K562 (cell line): ENCODE data around the gene XPOT. TPM values are rescaled to one million over a fixed set of nuclear protein-coding genes. Genes with fewer than 3 reads are reported as not detected.

Source experiments
- ATAC-seq: fragments of 200-7000 bp; cut with Tn5 transposase; 3 replicates; pipeline ENCODE4 v1.9.1; 2020; ENCODE audit warnings: moderate library complexity
- BruUV-seq: library from RNA; stranded (reverse); fragments of 400-500 nt; replicated peaks from 2 replicates; lab custom pipeline; 2021; lab: Mats Ljungman, UMichigan
- CTCF ChIA-PET: fragments of 300-600 bp; formaldehyde crosslinking; extraction: SDS; loops from one replicate; lab custom pipeline; 2021; ENCODE audit warnings: low intra/inter-chr PET ratio; lab: Yijun Ruan, JAX
- POLR2A ChIA-PET: fragments of 300-600, 350-650 bp; sonication (Branson Sonifier 250); formaldehyde crosslinking; extraction: SDS; loops from one replicate; lab custom pipeline; 2021; ENCODE audit warnings: antibody characterized with exemption, inconsistent platforms; lab: Yijun Ruan, JAX
- DNase-seq, 4 experiments: peaks; one replicate each; pipeline versions ENCODE4 v3.0.0 to v3.0.0-alpha.2; 2011 to 2018; ENCODE audit warnings: low spot score in 3 of 4, mixed read lengths in 3 of 4; ENCODE audit errors: extremely low read depth in 1 of 4
- FAIRE-seq: peaks from 2 replicates; lab custom pipeline; 2011; peaks lifted over from hg19 to GRCh38; lab: Jason Lieb, UNC
- H2AFZ ChIP-seq: 2 replicates; pipeline ENCODE4 v1.6.0; 2011; ENCODE audit warnings: low read depth, low read length, control low read depth, inconsistent platforms
- H3K27ac ChIP-seq: fragments of 200-600 bp; 3 replicates; pipeline ENCODE4 v1.8.0; 2011; ENCODE audit warnings: low read depth, mild to moderate bottlenecking, control low read depth, inconsistent platforms, low read length, moderate library complexity, mixed read lengths; ENCODE audit errors: extremely low read depth
- H3K27me3 ChIP-seq, 2 experiments: fragments of 300-600 bp in 1 of 2; 2 replicates in 1 of 2; 3 replicates in 1 of 2; pipeline versions ENCODE4 v1.6.0 to v1.8.0; 2011; ENCODE audit warnings: inconsistent platforms in 2 of 2, low read length in 2 of 2, mild to moderate bottlenecking in 1 of 2, mixed read lengths in 1 of 2, moderate library complexity in 1 of 2; ENCODE audit not compliant: control insufficient read depth in 2 of 2, insufficient read depth in 2 of 2
- H3K36me3 ChIP-seq: fragments of 300-600 bp; 3 replicates; pipeline ENCODE4 v1.8.0; 2011; ENCODE audit warnings: mild to moderate bottlenecking, low read length, inconsistent platforms; ENCODE audit not compliant: control insufficient read depth, insufficient read depth
- H3K4me1 ChIP-seq, 2 experiments: fragments of 200-600 bp in 1 of 2; replicated peaks in 1 of 2; 2 replicates in 1 of 2; 3 replicates in 1 of 2; pipeline versions ENCODE4 v1.5.1 to v1.8.0; 2011; ENCODE audit warnings: inconsistent platforms in 2 of 2, low read length in 2 of 2, mild to moderate bottlenecking in 1 of 2, mixed read lengths in 1 of 2, moderate library complexity in 1 of 2; ENCODE audit not compliant: control insufficient read depth in 2 of 2, insufficient read depth in 2 of 2
- H3K4me2 ChIP-seq: 2 replicates; pipeline ENCODE4 v1.6.1; 2011; ENCODE audit warnings: low read length, control low read depth, inconsistent platforms, mixed read lengths; ENCODE audit not compliant: insufficient read depth
- H3K4me3 ChIP-seq: fragments of 200-600 bp; sonication (generic), shearing (Covaris generic); 2 replicates; pipeline ENCODE4 v1.5.1; 2016; ENCODE audit warnings: control low read depth, inconsistent platforms
- H3K79me2 ChIP-seq: fragments of 200-600 bp; 3 replicates; pipeline ENCODE4 v1.8.0; 2011; ENCODE audit warnings: low read length, inconsistent platforms; ENCODE audit not compliant: control insufficient read depth, insufficient read depth
- H3K9ac ChIP-seq, 2 experiments: 2 replicates each; pipeline versions ENCODE4 v1.6.0 to v1.6.1; 2011; ENCODE audit warnings: low read depth in 2 of 2, low read length in 2 of 2, control low read depth in 1 of 2, inconsistent platforms in 1 of 2, mild to moderate bottlenecking in 1 of 2, mixed read lengths in 1 of 2; ENCODE audit not compliant: insufficient read depth in 1 of 2
- H3K9me1 ChIP-seq: one replicate; pipeline ENCODE4 v1.6.0; 2011; ENCODE audit warnings: inconsistent platforms, mild to moderate bottlenecking, low read length, moderate library complexity; ENCODE audit not compliant: control insufficient read depth, insufficient read depth
- H3K9me3 ChIP-seq: replicated peaks from 2 replicates; pipeline ENCODE4 v1.5.1; 2011; ENCODE audit warnings: low read depth, low read length, inconsistent platforms; ENCODE audit not compliant: control insufficient read depth, insufficient read depth
- H4K20me1 ChIP-seq: replicated peaks from 2 replicates; pipeline ENCODE4 v1.6.1; 2011; ENCODE audit warnings: low read length, inconsistent platforms, mixed read lengths; ENCODE audit not compliant: control insufficient read depth, insufficient read depth
- BCLAF1 ChIP-seq, 2 experiments: fragments of 450-650 bp in 1 of 2; IDR thresholded peaks; 2 replicates each; pipeline ENCODE4 v1.6.1; 2011 to 2017; ENCODE audit warnings: low read depth in 2 of 2, antibody characterized with exemption in 1 of 2, borderline replicate concordance in 1 of 2, low read length in 1 of 2, mild to moderate bottlenecking in 1 of 2, mixed read lengths in 1 of 2; ENCODE audit not compliant: control insufficient read depth in 1 of 2
- BRD4 ChIP-seq: fragments of 200-600 bp; sonication (generic); IDR thresholded peaks from 2 replicates; pipeline ENCODE4 v1.6.1; 2017; ENCODE audit warnings: inconsistent platforms
- CHD2 ChIP-seq: IDR thresholded peaks from 2 replicates; pipeline ENCODE4 v1.6.1; 2011; ENCODE audit warnings: low read depth, low read length
- EZH2 ChIP-seq: IDR thresholded peaks from 2 replicates; pipeline ENCODE4 v1.6.1; 2012; ENCODE audit warnings: low read depth, mild to moderate bottlenecking, inconsistent platforms, low read length, borderline replicate concordance
- FOS ChIP-seq: IDR thresholded peaks from 3 replicates; pipeline ENCODE4 v1.6.1; 2011; ENCODE audit not compliant: insufficient read length; ENCODE audit errors: extremely low read depth
- KHSRP ChIP-seq: fragments of 450-650 bp; IDR thresholded peaks from 2 replicates; pipeline ENCODE4 v1.6.1; 2017
- MLLT1 ChIP-seq, 2 experiments: fragments of 450-650 bp; IDR thresholded peaks; 2 replicates each; pipeline ENCODE4 v1.6.1; 2016
- MYBL2 ChIP-seq, 2 experiments: fragments of 450-650 bp in 1 of 2; sonication (generic) in 1 of 2; formaldehyde crosslinking in 1 of 2; IDR thresholded peaks; 2 replicates each; pipeline versions ENCODE4 v1.6.1 to v1.8.1; 2017 to 2022; ENCODE audit warnings: borderline replicate concordance in 1 of 2, inconsistent platforms in 1 of 2, low read depth in 1 of 2, mild to moderate bottlenecking in 1 of 2, missing genetic modification reagents in 1 of 2, moderate library complexity in 1 of 2
- NFIC ChIP-seq: fragments of 450-650 bp; IDR thresholded peaks from 2 replicates; pipeline ENCODE4 v1.6.1; 2017; ENCODE audit warnings: mild to moderate bottlenecking, inconsistent platforms
- PML ChIP-seq: IDR thresholded peaks from 2 replicates; pipeline ENCODE4 v1.6.1; 2012; ENCODE audit warnings: low read length, inconsistent platforms
- PTRF ChIP-seq: fragments of 450-650 bp; IDR thresholded peaks from 2 replicates; pipeline ENCODE4 v1.6.1; 2016; ENCODE audit warnings: mild to moderate bottlenecking, missing genetic modification characterization, missing compliant biosample characterization
- RAD51 ChIP-seq: fragments of 450-650 bp; IDR thresholded peaks from 2 replicates; pipeline ENCODE4 v1.7.1; 2016; ENCODE audit warnings: low read depth, mild to moderate bottlenecking, borderline replicate concordance
- STAT5B ChIP-seq: fragments of 250-450 bp; sonication (Bioruptor Pico); IDR thresholded peaks from 2 replicates; pipeline ENCODE4 v1.8.0; 2021; ENCODE audit warnings: mild to moderate bottlenecking, inconsistent platforms
- TEAD1 ChIP-seq, 2 experiments: fragments of 450-650 bp in 1 of 2; sonication (generic) in 1 of 2; formaldehyde crosslinking; IDR thresholded peaks; 2 replicates each; pipeline versions ENCODE4 v1.4.0 to v1.8.0; 2020 to 2022; ENCODE audit warnings: mild to moderate bottlenecking in 2 of 2, missing genetic modification reagents in 1 of 2
- YBX1 ChIP-seq: fragments of 450-650 bp; IDR thresholded peaks from 2 replicates; pipeline ENCODE4 v1.7.1; 2016; ENCODE audit warnings: mild to moderate bottlenecking
- ZBTB1 ChIP-seq: sonication (generic); formaldehyde crosslinking; IDR thresholded peaks from 2 replicates; pipeline ENCODE4 v1.8.1; 2023; ENCODE audit warnings: missing genetic modification reagents, low read depth, mild to moderate bottlenecking, borderline replicate concordance
- ZNF174 ChIP-seq: fragments of 250-450 bp; sonication (Bioruptor Pico); IDR thresholded peaks from 2 replicates; pipeline ENCODE4 v1.4.0; 2020; ENCODE audit warnings: mild to moderate bottlenecking
- ZNF79 ChIP-seq: fragments of 250-450 bp; sonication (Bioruptor Pico); IDR thresholded peaks from 2 replicates; pipeline ENCODE4 v1.4.0; 2020; ENCODE audit warnings: low read depth, mild to moderate bottlenecking, moderate library complexity
- WGBS: fragments of 100-300 bp; shearing (Covaris generic); methylation state at CpG from one replicate; pipeline ENCODE4 v1.1.6; 2016; ENCODE audit warnings: low coverage, mixed read lengths; ENCODE audit not compliant: insufficient coverage; ENCODE audit errors: missing lambda C conversion rate; 5-methylcytosine and 5-hydroxymethylcytosine counted together
- in situ Hi-C: fragments of 300-500 bp; cut with MboI; formaldehyde crosslinking; loops from 4 replicates; pipeline ENCODE4 v1.15.0; 2018; ENCODE audit warnings: inconsistent platforms, mixed read lengths
- intact Hi-C: fragments of 100-400 bp; cut with micrococcal nuclease; formaldehyde crosslinking; loops from 2 replicates; pipeline ENCODE4 v1.14.2; 2022
- polyA plus RNA-seq, 8 experiments: library from polyadenylated mRNA; depleted of rRNA in 4 of 8; stranded (reverse) in 5 of 8; unstranded in 3 of 8; fragments of >200 nt; fragmentation: Nextera tagmentation in 2 of 8; fragmentation: Illumina TruSeq in 1 of 8; extraction: Ambion mirVana in 2 of 8; extraction: Trizol in 1 of 8; gene quantifications; 2 replicates each; pipeline versions ENCODE4 v1.2.1 to v1.2.3, GENCODE V29; 2011 to 2014; ENCODE audit warnings: inconsistent platforms in 1 of 8, missing spikeins in 1 of 8
- total RNA-seq, 7 experiments: library from RNA; depleted of rRNA in 6 of 7; stranded (reverse); fragments of >200 nt in 6 of 7; fragmentation: Illumina TruSeq in 2 of 7; extraction: Trizol in 2 of 7; gene quantifications; 2 replicates each; pipeline versions ENCODE4 v1.2.1 to v1.2.3, GENCODE V29; 2011 to 2021; ENCODE audit warnings: low replicate concordance in 1 of 7

XPOT gene
- total and polyA plus RNA-seq, 9 of the 15 experiments (the other 6 are each of a cell fraction or from before 2014, with no cell fraction given), result 26.2 to 192 (median 102) TPM

- no peaks in the 10 kb centered on the region for H3K9me1 ChIP-seq
- under 1% methylated on average over 39 of the region's 78 CpGs for WGBS
- peaks cover 20 to 32% of the 10 kb centered on the region in 2 experiments for H3K4me1 ChIP-seq
- H3K9me3 ChIP-seq, result no peaks in the 10 kb centered on the region
- intact Hi-C loops, result loop anchor here (5.0 kb wide), 1 partner anchor 48 kb away; the partner anchor contains the start of gene TBK1
- peak overlapping the region; percentile 100 for H3K27ac ChIP-seq
- in situ Hi-C loops, result no loop called here
- DNase-seq (peak; percentile 73 to 89 (median 76)), ATAC-seq (peak; percentile 73), FAIRE-seq (peak; percentile 67)
- H4K20me1 ChIP-seq, result 0 out of 2 replicates have a peak, but pooled peaks cover 6% of the 10 kb centered on the region
- ChIA-PET POLR2A (interaction anchor here (0.6 to 1.2 kb wide), 16 partner anchors 11 to 361 kb away, joined by 3 to 9 read pairs (median 3); partner anchors contain the start of gene KICS2), CTCF (no interaction called here)
- H3K4me3 ChIP-seq, result peak overlapping the region; percentile 95
- peaks cover 57% of the 10 kb centered on the region for H3K79me2 ChIP-seq
- peak overlapping the region; percentile 96 for H3K4me2 ChIP-seq
- H3K27me3 ChIP-seq, result no peaks in the 10 kb centered on the region
- peak overlapping the region; percentile 70 for H2AFZ ChIP-seq
- peak overlapping the region; percentile 99 to 100 for H3K9ac ChIP-seq
- peaks cover 17% of the 10 kb centered on the region; the same call in 2 of the 3 replicates for H3K36me3 ChIP-seq
- no TSS peak for BruUV-seq
- TF ChIP-seq ZNF79 (CRISPR knock-in tag) (no peak), PML (no peak), TEAD1 (CRISPR knock-in tag; IDR thresholded peaks at IDR 0.05) (peak; percentile 43 to 89; a peak in 3 of 4 replicates), MLLT1 (IDR thresholded peaks at IDR 0.05) (peak; percentile 55 to 89), STAT5B (CRISPR knock-in tag) (no peak), RAD51 (no peak), PTRF (tag) (no peak), BCLAF1 (IDR thresholded peaks at IDR 0.05; ENCODE audit: borderline replicate concordance in 1 of 2, control insufficient read depth in 1 of 2, low read depth in 2 of 2, low read length in 1 of 2) (no peak; a peak in 1 of 4 replicates), ZBTB1 (CRISPR knock-in tag) (peak; percentile 85), CHD2 (no peak; the same call in 1 of the 2 replicates), BRD4 (peak; percentile 99), KHSRP (no peak), NFIC (peak; percentile 31), EZH2 (no peak), ZNF174 (no peak), YBX1 (no peak), FOS (no peak), MYBL2 (IDR thresholded peaks at IDR 0.05; ENCODE audit: low read depth) (no peak), MYBL2 (CRISPR knock-in tag; IDR thresholded peaks at IDR 0.05; ENCODE audit: borderline replicate concordance) (no peak)
Observed at GRCh38 chr12:64404470-64405256, 471 bp downstream of the XPOT start.
